Astrocyte of the cerebellum (primary cell): ENCODE measurements around the gene NR1I3.

ENCODE experiments used
- DNase-seq: peaks from one replicate; pipeline ENCODE4 v3.0.0-alpha.2; 2011; ENCODE audit warnings: low read depth
- H3K4me3 ChIP-seq: 2 replicates; pipeline ENCODE4 v1.5.1; 2011; ENCODE audit warnings: mild to moderate bottlenecking, low read depth, low read length, moderate library complexity
- in situ Hi-C: cut with HindIII; loops from 2 replicates; pipeline ENCODE4 v1.10.0; 2017; ENCODE audit warnings: low sequenced_read_pairs
- TF ChIP-seq, protein P1 (sequence below): IDR thresholded peaks from 2 replicates; pipeline ENCODE4 v1.5.1; 2012; ENCODE audit warnings: low read length, low read depth, moderate library complexity, mild to moderate bottlenecking; ENCODE audit errors: missing control alignments

Gene NR1I3

DNA sequence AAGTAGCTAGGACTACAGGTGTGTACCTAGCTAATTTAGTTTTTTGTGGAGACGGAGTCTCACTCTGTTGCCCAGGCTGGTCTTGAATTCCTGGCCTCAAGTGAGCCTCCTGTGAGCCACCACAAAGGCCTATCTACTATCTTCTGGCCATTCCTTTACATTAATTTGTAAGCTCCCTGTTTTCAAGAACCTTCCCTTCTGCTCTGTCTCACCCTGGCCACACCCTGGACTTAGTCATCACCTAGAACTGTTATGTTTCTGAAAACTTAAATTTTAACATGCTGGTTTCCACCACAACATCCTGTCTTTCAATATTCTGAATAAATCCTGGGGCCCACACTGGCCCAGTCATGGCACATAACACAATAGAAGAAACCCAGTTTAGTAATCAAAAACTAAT is 55.8 kb downstream of the NR1I3 start:
- DNase-seq = no peak
- in situ Hi-C loops = no loop called here
- TF ChIP-seq, protein P1, sequence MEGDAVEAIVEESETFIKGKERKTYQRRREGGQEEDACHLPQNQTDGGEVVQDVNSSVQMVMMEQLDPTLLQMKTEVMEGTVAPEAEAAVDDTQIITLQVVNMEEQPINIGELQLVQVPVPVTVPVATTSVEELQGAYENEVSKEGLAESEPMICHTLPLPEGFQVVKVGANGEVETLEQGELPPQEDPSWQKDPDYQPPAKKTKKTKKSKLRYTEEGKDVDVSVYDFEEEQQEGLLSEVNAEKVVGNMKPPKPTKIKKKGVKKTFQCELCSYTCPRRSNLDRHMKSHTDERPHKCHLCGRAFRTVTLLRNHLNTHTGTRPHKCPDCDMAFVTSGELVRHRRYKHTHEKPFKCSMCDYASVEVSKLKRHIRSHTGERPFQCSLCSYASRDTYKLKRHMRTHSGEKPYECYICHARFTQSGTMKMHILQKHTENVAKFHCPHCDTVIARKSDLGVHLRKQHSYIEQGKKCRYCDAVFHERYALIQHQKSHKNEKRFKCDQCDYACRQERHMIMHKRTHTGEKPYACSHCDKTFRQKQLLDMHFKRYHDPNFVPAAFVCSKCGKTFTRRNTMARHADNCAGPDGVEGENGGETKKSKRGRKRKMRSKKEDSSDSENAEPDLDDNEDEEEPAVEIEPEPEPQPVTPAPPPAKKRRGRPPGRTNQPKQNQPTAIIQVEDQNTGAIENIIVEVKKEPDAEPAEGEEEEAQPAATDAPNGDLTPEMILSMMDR = no peak
- no peak overlapping the region for H3K4me3 ChIP-seq

DNA sequence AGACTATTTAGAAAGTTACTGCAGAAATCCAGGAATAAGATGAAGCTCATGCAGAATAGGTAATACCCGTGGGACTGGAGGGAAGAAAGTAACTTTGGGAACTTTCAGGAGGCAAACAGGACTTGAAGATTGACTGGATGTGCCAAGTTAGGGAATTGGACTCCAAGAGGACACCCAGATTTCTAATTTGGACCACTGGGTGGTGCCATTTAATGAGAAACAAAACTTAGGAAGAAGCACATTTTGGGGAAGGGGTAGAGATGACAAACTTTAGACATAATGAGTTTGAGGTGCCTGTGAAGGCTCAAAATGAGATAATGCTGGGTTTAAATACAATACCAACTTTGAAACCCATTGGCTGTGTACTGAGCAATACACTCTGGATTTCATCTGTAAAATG is 57.4 kb downstream of the NR1I3 start:
- DNase-seq = no peak
- H3K4me3 ChIP-seq = no peak overlapping the region
- TF ChIP-seq, protein P1 = peak; percentile 28
- in situ Hi-C loops = no loop called here

GRCh38 chr1:161179698-161180097 is 58.3 kb downstream of the NR1I3 start:
- in situ Hi-C loops = no loop called here
- no peak overlapping the region for H3K4me3 ChIP-seq
- TF ChIP-seq, protein P1 = no peak
- no peak for DNase-seq
